Breast epithelium (tissue), 3 donors: ENCODE data around the gene ARHGAP18.

ENCODE experiments used
- CTCF ChIP-seq, 3 donors: fragments of 450-650 bp; IDR thresholded peaks; one replicate each; pipeline ENCODE4 v1.5.1; 2016 to 2017; ENCODE audit warnings: antibody characterized with exemption in 3 of 3, mild to moderate bottlenecking in 3 of 3, moderate library complexity in 3 of 3
- POLR2A ChIP-seq: fragments of 450-650 bp; IDR thresholded peaks from one replicate; pipeline ENCODE4 v1.6.1; 2016; ENCODE audit warnings: antibody characterized with exemption, mild to moderate bottlenecking, moderate library complexity

GRCh38 chr6:129679758-129680157 lies 30.2 kb downstream of the ARHGAP18 start:
- TF ChIP-seq POLR2A: no peak
- TF ChIP-seq CTCF (IDR thresholded peaks at IDR 0.05): no peak
